GM10847 (cell line): Measurements from ENCODE around the gene TBC1D20.

Experiments used
- POLR2A ChIP-seq: IDR thresholded peaks from 2 replicates; pipeline ENCODE4 v1.6.1; 2011; ENCODE audit not compliant: insufficient read length; ENCODE audit errors: extremely low read depth

Gene TBC1D20, protein sequence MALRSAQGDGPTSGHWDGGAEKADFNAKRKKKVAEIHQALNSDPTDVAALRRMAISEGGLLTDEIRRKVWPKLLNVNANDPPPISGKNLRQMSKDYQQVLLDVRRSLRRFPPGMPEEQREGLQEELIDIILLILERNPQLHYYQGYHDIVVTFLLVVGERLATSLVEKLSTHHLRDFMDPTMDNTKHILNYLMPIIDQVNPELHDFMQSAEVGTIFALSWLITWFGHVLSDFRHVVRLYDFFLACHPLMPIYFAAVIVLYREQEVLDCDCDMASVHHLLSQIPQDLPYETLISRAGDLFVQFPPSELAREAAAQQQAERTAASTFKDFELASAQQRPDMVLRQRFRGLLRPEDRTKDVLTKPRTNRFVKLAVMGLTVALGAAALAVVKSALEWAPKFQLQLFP

DNA sequence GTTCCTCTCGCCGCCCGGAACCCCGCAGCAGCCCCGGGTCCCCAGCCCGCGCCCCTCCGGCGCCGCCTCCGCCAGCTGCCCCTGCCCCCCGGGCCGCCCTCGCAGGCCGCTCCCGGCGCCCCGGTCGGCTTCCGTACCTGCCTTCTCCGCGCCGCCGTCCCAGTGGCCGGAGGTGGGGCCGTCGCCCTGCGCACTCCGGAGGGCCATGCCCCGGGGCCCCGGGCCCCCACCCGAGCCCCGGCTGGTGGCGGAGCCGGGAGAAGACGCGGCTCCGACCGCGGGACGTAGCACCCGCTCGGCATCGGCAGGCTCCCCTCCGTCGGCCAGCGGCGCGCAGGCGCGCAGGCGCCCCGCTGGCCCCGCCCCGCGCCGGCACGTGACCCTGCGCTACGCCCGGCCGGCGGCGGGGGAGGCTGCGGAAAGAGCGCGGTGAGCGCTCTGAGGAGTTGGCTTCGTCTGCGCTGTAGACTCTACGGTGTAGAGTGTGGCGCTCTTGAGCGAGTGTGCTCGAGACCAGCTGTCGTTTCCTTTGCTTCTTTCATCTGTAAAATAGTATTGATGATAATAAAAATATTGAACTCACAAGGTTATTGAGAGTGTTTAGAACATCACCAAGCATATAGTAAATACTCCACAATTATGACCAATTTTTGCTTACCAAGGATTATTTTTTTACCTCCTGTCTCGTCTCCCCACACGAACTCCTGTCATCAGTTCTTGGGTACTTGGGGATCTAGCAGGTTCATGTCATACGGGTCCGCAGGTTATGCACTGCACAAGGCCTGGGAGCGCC, at the start of gene TBC1D20:
Gene TBC1D20, minus strand, starts transcription at position 335 of the 793 bp plus-strand sequence. Its CDS starts 128 bp downstream, at position 207.
- TF ChIP-seq POLR2A, result peak; percentile 74

DNA sequence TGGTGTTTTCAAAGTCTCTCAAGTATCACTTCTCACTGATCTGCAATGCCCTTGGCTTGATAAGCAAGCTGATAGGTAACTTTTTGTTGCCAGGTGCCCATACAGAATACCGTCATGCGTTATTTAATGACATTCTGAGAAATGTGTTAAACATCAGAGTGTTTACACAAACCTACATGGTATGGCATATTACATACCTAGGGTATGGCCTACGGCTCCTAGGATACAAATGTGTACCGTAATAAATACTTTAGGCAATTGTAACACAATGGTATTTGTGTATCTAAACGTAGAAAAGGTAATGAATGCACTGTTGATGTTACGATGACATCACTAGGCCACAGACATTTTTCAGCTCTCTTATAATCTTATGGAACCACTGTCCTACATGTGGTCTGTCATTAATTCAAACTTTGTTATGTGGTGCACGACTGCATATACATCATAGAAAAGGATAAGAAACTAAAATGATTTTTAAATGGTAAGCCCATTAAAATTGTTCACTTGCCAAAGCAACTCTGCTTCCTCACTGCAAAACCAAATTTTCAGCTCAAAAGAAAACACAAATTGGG, 45.5 kb upstream of the TBC1D20 start:
- no peak for TF ChIP-seq POLR2A

DNA sequence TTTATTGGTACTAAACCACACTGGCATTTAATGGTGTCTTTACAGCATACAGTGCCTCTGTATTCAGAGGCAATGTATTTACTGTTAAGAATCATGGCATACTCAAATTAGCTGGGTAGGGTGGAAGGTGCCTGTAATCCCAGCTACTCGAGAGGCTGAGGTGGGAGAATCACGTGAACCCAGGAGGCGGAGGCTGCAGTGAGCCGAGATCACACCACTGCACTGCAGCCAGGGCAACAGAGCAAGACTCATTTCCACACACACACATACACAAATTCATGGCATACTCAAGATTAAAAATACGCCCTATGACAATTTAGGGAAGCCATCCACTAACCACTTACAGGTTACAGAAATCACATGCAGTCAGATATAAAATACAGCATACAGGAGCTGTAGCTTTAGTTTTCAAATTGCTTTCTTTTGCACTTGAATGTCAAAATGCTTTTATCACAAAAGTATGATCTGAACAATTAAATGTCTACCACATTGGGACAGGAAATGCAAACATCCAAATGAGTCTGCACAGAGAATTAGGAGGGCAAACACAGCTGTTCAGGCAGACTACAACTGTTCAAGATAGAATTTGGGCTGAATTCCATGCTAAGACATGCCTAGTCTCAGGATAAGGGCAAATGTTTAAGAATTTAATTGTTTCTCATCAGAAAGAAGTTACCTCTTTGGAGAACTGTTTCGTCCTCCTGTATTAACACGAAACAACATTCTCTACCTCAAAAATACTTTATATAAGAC, 44.8 kb upstream of the TBC1D20 start:
- no peak for TF ChIP-seq POLR2A

DNA sequence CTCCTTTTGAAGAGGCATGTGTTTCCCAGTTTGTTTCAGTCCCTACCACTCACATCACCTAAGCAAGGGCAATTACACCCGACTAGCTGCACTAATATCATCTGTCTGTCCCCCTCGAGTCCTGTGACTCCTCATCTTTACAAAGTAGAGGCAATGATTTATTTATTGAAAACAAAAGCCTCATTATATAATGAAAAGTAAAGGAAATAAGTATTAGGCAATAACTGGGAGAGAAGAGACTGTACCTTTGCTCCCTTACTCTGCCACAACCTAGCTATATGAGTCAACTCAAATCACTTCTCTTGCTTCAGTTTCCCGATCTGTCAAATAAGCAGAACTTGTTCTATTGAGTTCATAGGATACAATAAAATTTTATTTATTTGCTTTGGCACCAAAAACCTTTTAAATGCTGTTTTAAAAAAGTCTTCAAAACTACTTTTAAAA, 42.3 kb upstream of the TBC1D20 start:
- TF ChIP-seq POLR2A, result no peak

DNA sequence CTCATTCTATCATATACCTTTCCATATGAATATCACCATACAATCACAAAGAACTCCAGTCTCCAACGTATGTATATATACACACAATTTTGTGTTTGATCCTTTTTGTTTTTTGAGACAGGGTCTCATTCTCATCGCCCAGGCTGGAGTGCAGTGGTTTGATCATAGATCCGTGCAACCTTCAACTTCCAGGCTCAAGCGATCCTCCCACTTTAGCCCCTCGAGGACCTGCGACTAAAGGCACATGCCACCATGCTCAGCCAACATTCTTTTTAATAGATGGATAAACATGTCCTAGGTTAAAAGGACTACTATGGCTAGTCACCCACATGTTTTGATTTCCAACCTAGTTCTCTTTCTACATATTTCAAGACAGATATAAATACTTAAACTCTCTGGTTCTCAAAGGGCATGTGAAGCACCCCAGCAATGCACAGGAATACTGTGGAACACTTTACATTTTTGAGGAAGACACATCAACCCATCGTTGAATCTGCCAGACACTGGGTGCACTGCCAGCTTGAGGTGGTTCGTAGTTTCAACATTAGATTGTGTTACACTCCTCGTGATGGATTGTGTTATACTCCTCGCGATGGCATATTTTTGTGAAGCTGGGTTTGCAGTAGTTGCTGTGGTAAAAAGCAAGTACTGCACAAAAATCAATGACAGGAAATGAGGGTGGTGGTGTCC, 40.9 kb upstream of the TBC1D20 start:
- TF ChIP-seq POLR2A, result no peak

DNA sequence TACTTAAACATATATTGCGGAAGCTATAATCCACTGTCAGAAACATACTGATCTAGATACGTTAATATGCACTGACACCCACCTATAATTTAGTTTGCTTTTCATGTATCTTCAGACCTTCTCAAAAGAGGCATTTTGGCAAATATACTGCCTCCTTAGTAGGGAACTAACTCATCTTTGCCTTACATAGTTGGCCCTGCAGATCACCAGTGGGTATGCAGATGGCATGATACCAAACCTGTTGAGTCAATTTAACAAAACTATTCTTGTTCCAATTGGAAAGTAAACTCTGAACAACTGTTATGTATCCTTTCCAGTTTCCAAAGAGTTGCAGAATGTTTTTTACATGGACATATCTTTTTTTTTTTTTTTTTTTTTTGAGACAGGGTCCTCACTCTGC, 35.6 kb upstream of the TBC1D20 start:
- TF ChIP-seq POLR2A, result no peak

DNA sequence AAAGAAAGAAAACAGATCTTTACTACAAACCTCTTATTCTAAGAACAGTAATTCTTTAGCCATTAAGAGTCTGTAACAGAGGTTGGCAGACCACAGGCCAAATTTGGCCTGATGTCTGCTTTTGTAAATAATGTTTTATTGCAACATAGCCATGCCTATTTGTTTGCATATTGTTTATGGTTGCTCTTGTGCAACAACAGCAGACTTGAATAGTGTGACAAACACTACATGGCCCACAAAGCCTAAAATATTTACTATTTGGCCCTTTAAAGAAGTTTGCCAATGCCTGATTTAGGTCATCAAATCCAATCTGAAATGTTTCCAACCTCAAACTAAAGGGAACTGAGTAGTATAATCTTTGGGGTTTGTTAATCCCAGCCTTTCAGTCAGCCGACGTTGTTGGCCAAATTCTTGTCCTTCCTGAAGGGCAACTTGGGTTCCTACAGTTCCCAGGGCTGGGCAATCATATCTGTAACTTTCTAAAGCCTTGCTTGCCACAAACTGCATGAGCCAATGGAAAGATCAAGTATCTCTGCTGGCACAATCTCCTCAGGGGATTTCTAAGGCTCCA, 33.9 kb upstream of the TBC1D20 start:
- no peak for TF ChIP-seq POLR2A

DNA sequence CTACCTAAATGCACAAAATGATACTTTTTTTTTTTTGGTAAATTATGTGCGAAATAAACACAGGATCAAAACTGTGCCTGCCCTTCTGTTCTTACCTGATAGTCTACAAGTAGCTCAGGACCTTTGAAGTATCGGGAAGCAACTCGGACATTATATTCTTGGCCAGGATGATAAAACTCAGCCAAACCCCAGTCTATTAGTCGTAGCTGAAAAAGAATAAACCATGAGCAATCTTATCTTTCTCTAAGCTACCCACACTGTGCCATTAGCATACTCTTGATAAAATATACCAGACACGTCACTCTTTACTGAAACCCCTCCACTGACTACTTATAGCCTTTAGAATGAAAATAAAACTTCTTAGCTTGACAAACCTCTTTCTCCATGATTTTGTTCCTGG, 29.8 kb upstream of the TBC1D20 start:
- no peak for TF ChIP-seq POLR2A

DNA sequence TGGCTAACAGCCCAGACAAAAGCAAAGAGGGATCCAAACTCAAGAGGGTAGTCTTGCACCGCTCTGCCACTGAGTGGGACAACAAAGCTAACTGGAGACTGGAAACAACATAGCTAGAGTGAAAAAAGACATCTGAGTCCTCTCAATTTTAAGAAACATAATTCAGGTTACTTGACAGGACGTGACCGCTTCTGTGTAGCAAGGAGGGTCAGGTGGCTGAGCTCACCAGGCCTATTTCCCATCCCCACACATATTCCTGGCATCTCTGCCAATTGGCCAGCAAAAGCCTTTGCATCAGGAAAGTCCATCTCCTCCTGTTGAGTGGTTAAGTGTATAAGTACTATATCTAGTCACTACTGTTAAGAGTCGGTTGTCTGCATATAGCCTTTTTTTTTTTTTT, 25.3 kb upstream of the TBC1D20 start:
- no peak for TF ChIP-seq POLR2A

DNA sequence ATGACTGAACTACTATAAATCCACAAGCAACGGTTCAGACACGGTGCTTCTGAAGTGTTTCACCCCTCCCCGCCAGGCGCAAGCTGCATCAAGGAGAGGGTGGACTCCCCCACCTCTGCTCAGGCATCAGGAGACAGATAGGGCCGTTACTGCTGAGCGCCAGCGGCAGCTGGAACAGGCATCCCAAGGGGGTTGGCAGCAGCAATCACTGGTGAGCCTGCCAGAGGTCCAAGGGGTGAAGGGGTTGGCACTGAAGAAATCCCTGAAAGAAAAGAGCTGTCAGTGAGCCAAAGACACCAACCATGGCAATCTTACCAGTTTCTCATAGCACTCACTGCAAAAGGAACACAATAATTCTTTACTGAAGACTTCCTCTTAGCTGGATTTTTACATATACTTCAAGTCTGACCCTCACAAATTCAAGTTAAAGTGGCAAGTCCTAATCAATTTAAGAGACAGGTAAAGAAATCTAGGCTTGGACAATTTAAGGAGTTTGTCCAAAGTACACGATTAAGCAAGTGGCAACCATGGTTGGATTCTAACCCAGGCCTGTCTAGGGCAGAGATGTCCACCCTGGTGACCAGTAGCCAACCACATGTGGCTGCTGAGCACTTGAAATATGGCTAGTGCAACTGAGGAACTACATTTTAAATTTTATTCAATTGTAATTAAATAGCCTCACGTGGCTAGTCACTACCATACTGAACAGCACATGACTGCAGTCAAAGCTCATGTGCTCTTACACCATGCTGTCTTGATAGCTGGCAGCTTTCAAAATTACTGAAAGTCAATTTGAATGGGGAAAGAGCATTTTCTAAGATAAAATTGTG, 21.7 kb upstream of the TBC1D20 start:
- TF ChIP-seq POLR2A, result no peak

DNA sequence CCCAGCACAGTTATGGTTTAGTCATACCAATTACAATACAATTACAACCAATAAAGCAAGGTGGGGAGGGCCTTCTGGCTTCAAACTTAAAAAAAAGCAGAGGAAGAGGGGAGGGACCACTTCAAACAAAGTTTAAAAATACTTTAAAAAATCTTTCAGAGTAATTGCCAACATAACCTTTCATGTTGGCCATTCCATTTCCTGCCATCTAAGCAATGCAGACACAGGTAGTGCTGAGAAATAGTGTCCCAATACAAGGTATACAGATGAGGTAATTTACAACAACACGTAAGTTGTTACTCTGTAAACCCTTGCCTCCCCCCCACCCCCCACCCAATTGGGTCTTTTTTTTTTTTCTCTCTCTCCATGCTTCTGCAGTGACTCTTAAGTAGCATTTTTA, 18.8 kb upstream of the TBC1D20 start:
- TF ChIP-seq POLR2A, result no peak

DNA sequence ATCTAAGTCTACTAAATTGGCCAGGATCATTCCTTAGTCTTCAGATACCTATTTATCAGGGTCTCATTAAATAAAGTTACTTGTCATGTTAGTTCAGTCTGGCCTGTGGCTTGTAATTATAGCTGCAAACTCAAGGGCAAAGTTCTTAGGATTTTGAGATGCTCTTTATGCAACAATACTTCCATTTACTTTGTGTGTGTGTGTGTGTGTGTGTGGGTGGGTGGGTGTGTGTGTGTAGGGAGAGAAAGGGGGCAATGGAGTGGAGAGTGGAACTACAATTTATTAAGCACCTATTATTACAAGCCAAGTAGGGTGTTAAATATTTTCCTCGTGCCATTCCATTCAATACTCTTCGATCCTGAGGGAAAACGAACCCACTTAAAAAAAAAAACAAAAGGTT, 17.7 kb upstream of the TBC1D20 start:
- TF ChIP-seq POLR2A, result no peak

DNA sequence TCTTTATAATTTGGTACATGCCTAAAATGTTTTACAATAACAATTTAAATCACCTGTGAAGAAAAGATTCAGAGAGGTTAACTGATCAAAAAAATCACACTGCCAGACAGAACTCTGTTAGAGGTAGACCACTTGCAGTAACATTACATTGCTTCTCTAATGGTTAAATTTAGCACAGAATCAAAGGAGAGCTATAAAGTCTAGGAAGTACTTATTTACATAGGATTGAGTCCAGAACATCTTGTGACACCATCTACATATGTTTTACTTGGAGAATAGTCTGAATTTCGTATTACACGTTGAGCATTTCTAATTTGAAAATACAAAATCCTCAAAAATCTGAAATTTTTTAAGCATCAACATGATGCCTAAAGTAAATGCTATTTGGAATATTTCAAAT, 17.2 kb upstream of the TBC1D20 start:
- TF ChIP-seq POLR2A, result no peak
